Measurements from ENCODE around the gene MED27.

DNA sequence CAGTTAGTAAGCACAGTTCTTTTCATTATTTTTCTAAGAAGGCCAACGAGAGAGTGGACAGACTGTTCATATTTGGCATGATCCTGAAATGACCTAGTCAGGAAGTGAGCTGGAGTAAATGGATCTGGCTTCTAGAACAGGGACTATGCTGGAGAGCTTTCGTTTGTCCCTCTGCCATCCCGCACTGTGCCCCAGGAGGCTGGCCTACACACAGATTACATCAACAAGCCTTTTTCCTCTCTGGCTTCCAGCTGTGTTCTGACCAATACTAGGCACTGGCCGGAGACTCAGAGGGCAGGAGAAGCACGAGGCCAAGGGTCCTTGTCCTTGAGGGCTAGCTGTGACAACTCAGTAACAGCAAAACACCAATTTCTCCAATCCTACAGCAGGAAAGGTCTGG, 127.8 kb downstream of the MED27 start:
- TF ChIP-seq CTCF (IDR thresholded peaks at IDR 0.05): no peak
- TF ChIP-seq POLR2AphosphoS5 (IDR thresholded peaks at IDR 0.05; ENCODE audit: low read depth, low read length): no peak
- TF ChIP-seq TCF7L2 (IDR thresholded peaks at IDR 0.05; ENCODE audit: low read depth, low read length): no peak

Data from Panc1 (cell line).